ENCODE measurements around the gene EXD3. TPM values are rescaled to one million over a fixed set of nuclear protein-coding genes. Genes with fewer than 3 reads are reported as not detected.

Gene EXD3
- total RNA-seq, 1 donor from 2014 or later, result 9.2 TPM

DNA sequence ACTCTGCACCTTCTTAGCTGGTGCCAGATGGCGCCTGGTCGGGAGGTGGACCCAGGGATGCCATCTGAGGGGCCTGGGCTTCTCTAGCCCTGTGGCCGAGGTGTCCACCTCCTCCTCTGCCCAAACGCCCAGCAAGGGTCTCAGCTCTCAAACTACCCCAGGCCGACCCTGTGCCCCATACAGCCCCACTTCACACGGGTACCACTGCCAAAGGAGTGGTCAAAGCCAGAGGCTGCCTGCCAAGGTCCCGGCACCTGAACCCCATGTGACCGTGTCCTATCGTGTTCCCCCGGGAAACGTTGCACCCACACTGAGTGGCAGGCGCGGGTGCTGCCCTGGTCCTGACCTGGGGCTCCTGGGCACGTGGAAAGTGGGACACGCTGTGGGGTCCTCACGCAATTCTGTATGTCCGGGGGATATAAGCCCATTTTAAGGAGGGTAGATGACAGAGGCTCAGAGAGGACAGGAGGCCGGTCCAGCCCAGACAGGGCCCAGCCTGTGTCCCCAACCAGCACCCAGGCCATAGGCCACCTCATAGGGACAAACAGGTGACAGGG is 16.3 kb upstream of the EXD3 start:
- Histone ChIP-seq H3K9me3 (replicated peaks) (no peaks in the 10 kb centered on the region), H3K4me1 (peaks cover 18% of the 10 kb centered on the region), H3K27me3 (ENCODE audit: low read depth) (peaks cover 44% of the 10 kb centered on the region), H3K4me3 (no peak overlapping the region), H3K27ac (replicated peaks) (no peak overlapping the region), H3K36me3 (no peaks in the 10 kb centered on the region)
- TF ChIP-seq, protein P1, sequence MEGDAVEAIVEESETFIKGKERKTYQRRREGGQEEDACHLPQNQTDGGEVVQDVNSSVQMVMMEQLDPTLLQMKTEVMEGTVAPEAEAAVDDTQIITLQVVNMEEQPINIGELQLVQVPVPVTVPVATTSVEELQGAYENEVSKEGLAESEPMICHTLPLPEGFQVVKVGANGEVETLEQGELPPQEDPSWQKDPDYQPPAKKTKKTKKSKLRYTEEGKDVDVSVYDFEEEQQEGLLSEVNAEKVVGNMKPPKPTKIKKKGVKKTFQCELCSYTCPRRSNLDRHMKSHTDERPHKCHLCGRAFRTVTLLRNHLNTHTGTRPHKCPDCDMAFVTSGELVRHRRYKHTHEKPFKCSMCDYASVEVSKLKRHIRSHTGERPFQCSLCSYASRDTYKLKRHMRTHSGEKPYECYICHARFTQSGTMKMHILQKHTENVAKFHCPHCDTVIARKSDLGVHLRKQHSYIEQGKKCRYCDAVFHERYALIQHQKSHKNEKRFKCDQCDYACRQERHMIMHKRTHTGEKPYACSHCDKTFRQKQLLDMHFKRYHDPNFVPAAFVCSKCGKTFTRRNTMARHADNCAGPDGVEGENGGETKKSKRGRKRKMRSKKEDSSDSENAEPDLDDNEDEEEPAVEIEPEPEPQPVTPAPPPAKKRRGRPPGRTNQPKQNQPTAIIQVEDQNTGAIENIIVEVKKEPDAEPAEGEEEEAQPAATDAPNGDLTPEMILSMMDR (IDR thresholded peaks at IDR 0.05; ENCODE audit: borderline replicate concordance), result no peak
- no peak for DNase-seq
- intact Hi-C loops (cut with micrococcal nuclease), result no loop called here

DNA sequence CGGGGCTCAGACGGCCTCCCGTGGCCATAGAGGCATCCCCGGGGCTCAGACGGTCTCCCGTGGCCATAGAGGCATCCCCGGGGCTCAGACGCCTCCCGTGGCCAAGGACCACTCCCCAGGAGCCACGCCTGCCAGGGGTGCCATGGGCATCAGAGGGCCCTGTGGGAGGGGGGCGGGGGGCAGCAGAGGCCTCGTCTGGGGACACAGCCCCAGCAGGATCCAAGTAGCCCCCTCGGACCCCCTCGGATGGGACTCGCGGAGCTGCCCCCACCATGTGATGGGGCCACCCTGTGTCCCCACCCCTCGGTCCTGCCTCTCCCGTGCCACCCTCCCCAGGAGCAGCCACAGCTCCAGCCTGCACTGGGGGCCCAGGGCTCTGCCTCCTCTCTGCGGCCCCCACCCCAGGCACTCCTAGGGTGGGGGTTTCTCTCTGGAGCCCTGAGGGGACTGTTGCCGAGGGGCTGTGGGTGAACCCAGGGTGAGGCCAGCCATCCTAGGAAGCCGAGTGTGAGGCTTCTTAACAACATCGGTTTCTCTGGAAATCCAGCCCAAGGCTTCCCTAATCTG is 15.7 kb upstream of the EXD3 start:
- no peak overlapping the region for H3K27ac ChIP-seq (replicated peaks)
- intact Hi-C loops (cut with micrococcal nuclease), result no loop called here
- H3K27me3 ChIP-seq (ENCODE audit: low read depth), result peaks cover 38% of the 10 kb centered on the region
- peaks cover 18% of the 10 kb centered on the region for H3K4me1 ChIP-seq
- TF ChIP-seq, protein P1 (IDR thresholded peaks at IDR 0.05; ENCODE audit: borderline replicate concordance), result no peak
- H3K4me3 ChIP-seq, result no peak overlapping the region
- H3K9me3 ChIP-seq (replicated peaks), result no peaks in the 10 kb centered on the region
- DNase-seq, result no peak
- no peaks in the 10 kb centered on the region for H3K36me3 ChIP-seq

- H3K4me3 ChIP-seq, result no peak overlapping the region
- no peak for DNase-seq
- H3K9me3 ChIP-seq (replicated peaks), result no peaks in the 10 kb centered on the region
- H3K36me3 ChIP-seq, result no peaks in the 10 kb centered on the region
- peaks cover 18% of the 10 kb centered on the region for H3K4me1 ChIP-seq
- H3K27me3 ChIP-seq (ENCODE audit: low read depth), result peaks cover 31% of the 10 kb centered on the region
- no peak overlapping the region for H3K27ac ChIP-seq (replicated peaks)
- intact Hi-C loops (cut with micrococcal nuclease), result no loop called here
- TF ChIP-seq, protein P1 (IDR thresholded peaks at IDR 0.05; ENCODE audit: borderline replicate concordance), result no peak
These were observed 15.0 kb upstream of the EXD3 start for GRCh38 chr9:137437691-137438590.

- H3K4me3 ChIP-seq, result no peak overlapping the region
- intact Hi-C loops (cut with micrococcal nuclease), result no loop called here
- no peaks in the 10 kb centered on the region for H3K36me3 ChIP-seq
- peaks cover 18% of the 10 kb centered on the region for H3K4me1 ChIP-seq
- TF ChIP-seq, protein P1 (IDR thresholded peaks at IDR 0.05; ENCODE audit: borderline replicate concordance), result no peak
- H3K27me3 ChIP-seq (ENCODE audit: low read depth), result peaks cover 21% of the 10 kb centered on the region
- H3K27ac ChIP-seq (replicated peaks), result no peak overlapping the region
- no peaks in the 10 kb centered on the region for H3K9me3 ChIP-seq (replicated peaks)
- DNase-seq, result no peak
These were observed 14.0 kb upstream of the EXD3 start for GRCh38 chr9:137436761-137437600.

Measured in left ventricle myocardium inferior (tissue), 1 donor.